ENCODE results near the gene CLDN9.
A peak's percentile ranks its signal among the peaks of the same experiment; 100 is the strongest.

The CLDN9 gene

GRCh38 chr16:2981899-2982250 lies 30.8 kb upstream of the CLDN9 start:
- Histone ChIP-seq H3K36me3 (ENCODE audit: insufficient read depth, insufficient read length, low read length) (peaks cover 25% of the 10 kb centered on the region), H3K9ac (ENCODE audit: insufficient read length, low read depth) (peak overlapping the region; percentile 100), H3K4me1 (ENCODE audit: insufficient read depth, insufficient read length) (peaks cover 12% of the 10 kb centered on the region), H3K4me3 (ENCODE audit: insufficient read length, low read depth) (peak overlapping the region; percentile 95), H3K27me3 (ENCODE audit: insufficient read depth, insufficient read length) (no peaks in the 10 kb centered on the region), H3K9me3 (ENCODE audit: insufficient read depth, low read length) (no peaks in the 10 kb centered on the region)
- no peak for DNase-seq (ENCODE audit: low read depth, low spot score)
- TF ChIP-seq ZNF274 (IDR thresholded peaks at IDR 0.05; ENCODE audit: low read depth, low read length) (no peak), YY1 (IDR thresholded peaks at IDR 0.05; ENCODE audit: insufficient read depth, insufficient read length) (no peak), SUZ12 (IDR thresholded peaks at IDR 0.05; ENCODE audit: extremely low read depth, insufficient read depth, insufficient read length) (no peak)

GRCh38 chr16:2982402-2982801 lies 30.3 kb upstream of the CLDN9 start:
- Histone ChIP-seq H3K4me1 (ENCODE audit: insufficient read depth, insufficient read length) (peaks cover 14% of the 10 kb centered on the region), H3K9me3 (ENCODE audit: insufficient read depth, low read length) (no peaks in the 10 kb centered on the region), H3K9ac (ENCODE audit: insufficient read length, low read depth) (peak overlapping the region; percentile 100), H3K36me3 (ENCODE audit: insufficient read depth, insufficient read length, low read length) (peaks cover 20% of the 10 kb centered on the region), H3K4me3 (ENCODE audit: insufficient read length, low read depth) (no peak overlapping the region), H3K27me3 (ENCODE audit: insufficient read depth, insufficient read length) (no peaks in the 10 kb centered on the region)
- TF ChIP-seq ZNF274 (IDR thresholded peaks at IDR 0.05; ENCODE audit: low read depth, low read length): no peak
- no peak for TF ChIP-seq YY1 (IDR thresholded peaks at IDR 0.05; ENCODE audit: insufficient read depth, insufficient read length)
- TF ChIP-seq SUZ12 (IDR thresholded peaks at IDR 0.05; ENCODE audit: extremely low read depth, insufficient read depth, insufficient read length): no peak
- no peak for DNase-seq (ENCODE audit: low read depth, low spot score)

DNA sequence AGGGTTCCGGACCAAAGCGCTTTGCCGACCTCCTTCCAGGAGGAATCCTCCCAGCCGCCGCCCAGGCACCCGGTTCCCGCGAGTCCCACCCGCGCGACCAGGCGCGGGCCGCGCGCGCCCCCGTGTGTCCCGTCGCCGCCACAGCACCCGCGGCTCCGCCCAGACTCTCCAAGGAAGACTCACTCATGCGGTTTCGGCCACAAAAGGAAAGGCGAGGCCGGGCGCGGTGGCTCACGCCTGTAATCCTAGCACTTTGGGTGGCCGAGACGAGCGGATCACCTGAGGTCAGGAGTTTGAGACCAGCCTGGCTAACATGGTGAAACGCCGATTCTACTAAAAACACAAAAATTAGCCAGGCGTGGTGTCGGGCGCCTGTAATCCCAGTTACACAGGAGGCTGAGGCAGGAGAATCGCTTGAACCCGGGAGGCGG lies 29.0 kb upstream of the CLDN9 start:
- DNase-seq (ENCODE audit: low read depth, low spot score): no peak
- H3K36me3 ChIP-seq (ENCODE audit: insufficient read depth, insufficient read length, low read length): peaks cover 8% of the 10 kb centered on the region
- TF ChIP-seq SUZ12 (IDR thresholded peaks at IDR 0.05; ENCODE audit: extremely low read depth, insufficient read depth, insufficient read length): no peak
- TF ChIP-seq YY1 (IDR thresholded peaks at IDR 0.05; ENCODE audit: insufficient read depth, insufficient read length): no peak
- no peak for TF ChIP-seq ZNF274 (IDR thresholded peaks at IDR 0.05; ENCODE audit: low read depth, low read length)
- H3K9ac ChIP-seq (ENCODE audit: insufficient read length, low read depth): peak overlapping the region; percentile 71
- H3K4me3 ChIP-seq (ENCODE audit: insufficient read length, low read depth): no peak overlapping the region
- H3K9me3 ChIP-seq (ENCODE audit: insufficient read depth, low read length): no peaks in the 10 kb centered on the region
- H3K4me1 ChIP-seq (ENCODE audit: insufficient read depth, insufficient read length): peaks cover 24% of the 10 kb centered on the region
- no peaks in the 10 kb centered on the region for H3K27me3 ChIP-seq (ENCODE audit: insufficient read depth, insufficient read length)

- no peaks in the 10 kb centered on the region for H3K9me3 ChIP-seq (ENCODE audit: insufficient read depth, low read length)
- DNase-seq (ENCODE audit: low read depth, low spot score): no peak
- peak overlapping the region; percentile 57 for H3K9ac ChIP-seq (ENCODE audit: insufficient read length, low read depth)
These were observed 27.3 kb upstream of the CLDN9 start for GRCh38 chr16:2985462-2985861.

DNA sequence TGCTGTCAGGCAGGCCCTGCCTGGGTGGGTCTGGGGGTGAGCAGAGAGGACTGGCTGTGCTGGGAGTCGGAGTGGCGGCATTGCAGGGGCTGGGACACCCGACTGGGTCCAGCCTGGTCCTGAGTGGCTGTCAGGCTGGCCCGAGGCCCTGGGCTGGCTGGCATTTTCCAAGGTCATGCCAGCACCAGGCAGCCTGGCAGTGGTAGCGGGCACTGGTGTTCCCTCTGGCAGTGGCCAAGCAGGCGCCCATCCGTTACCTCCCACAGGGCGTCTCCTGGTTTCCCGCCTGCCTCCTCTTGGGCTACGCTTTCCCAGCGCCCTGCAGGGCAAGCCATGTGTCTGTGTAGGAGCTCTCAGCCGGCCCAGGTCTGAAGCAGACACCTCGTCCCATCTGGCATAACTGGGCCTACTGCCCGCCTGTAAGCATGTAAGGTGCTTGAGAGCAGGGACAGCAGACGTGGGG lies 26.8 kb upstream of the CLDN9 start:
- Histone ChIP-seq H3K9me3 (ENCODE audit: insufficient read depth, low read length) (no peaks in the 10 kb centered on the region), H3K36me3 (ENCODE audit: insufficient read depth, insufficient read length, low read length) (no peaks in the 10 kb centered on the region), H3K9ac (ENCODE audit: insufficient read length, low read depth) (peak overlapping the region; percentile 5), H3K4me3 (ENCODE audit: insufficient read length, low read depth) (no peak overlapping the region), H3K27me3 (ENCODE audit: insufficient read depth, insufficient read length) (no peaks in the 10 kb centered on the region), H3K4me1 (ENCODE audit: insufficient read depth, insufficient read length) (peaks cover 34% of the 10 kb centered on the region)
- TF ChIP-seq SUZ12 (IDR thresholded peaks at IDR 0.05; ENCODE audit: extremely low read depth, insufficient read depth, insufficient read length) (no peak), YY1 (IDR thresholded peaks at IDR 0.05; ENCODE audit: insufficient read depth, insufficient read length) (no peak), ZNF274 (IDR thresholded peaks at IDR 0.05; ENCODE audit: low read depth, low read length) (no peak)
- no peak for DNase-seq (ENCODE audit: low read depth, low spot score)

More at GRCh38 chr16:2985462-2985861, 27.3 kb upstream of the CLDN9 start:
- Histone ChIP-seq H3K4me3 (ENCODE audit: insufficient read length, low read depth) (no peak overlapping the region), H3K36me3 (ENCODE audit: insufficient read depth, insufficient read length, low read length) (no peaks in the 10 kb centered on the region), H3K4me1 (ENCODE audit: insufficient read depth, insufficient read length) (peaks cover 30% of the 10 kb centered on the region), H3K27me3 (ENCODE audit: insufficient read depth, insufficient read length) (no peaks in the 10 kb centered on the region)
- TF ChIP-seq SUZ12 (IDR thresholded peaks at IDR 0.05; ENCODE audit: extremely low read depth, insufficient read depth, insufficient read length) (no peak), YY1 (IDR thresholded peaks at IDR 0.05; ENCODE audit: insufficient read depth, insufficient read length) (no peak), ZNF274 (IDR thresholded peaks at IDR 0.05; ENCODE audit: low read depth, low read length) (no peak)

GRCh38 chr16:2986623-2987188 lies 26.0 kb upstream of the CLDN9 start:
- Histone ChIP-seq H3K9me3 (ENCODE audit: insufficient read depth, low read length) (no peaks in the 10 kb centered on the region), H3K9ac (ENCODE audit: insufficient read length, low read depth) (peak overlapping the region; percentile 5), H3K4me3 (ENCODE audit: insufficient read length, low read depth) (no peak overlapping the region), H3K27me3 (ENCODE audit: insufficient read depth, insufficient read length) (peaks cover under 1% of the 10 kb centered on the region), H3K4me1 (ENCODE audit: insufficient read depth, insufficient read length) (peaks cover 36% of the 10 kb centered on the region), H3K36me3 (ENCODE audit: insufficient read depth, insufficient read length, low read length) (no peaks in the 10 kb centered on the region)
- no peak for DNase-seq (ENCODE audit: low read depth, low spot score)
- TF ChIP-seq SUZ12 (IDR thresholded peaks at IDR 0.05; ENCODE audit: extremely low read depth, insufficient read depth, insufficient read length) (no peak), YY1 (IDR thresholded peaks at IDR 0.05; ENCODE audit: insufficient read depth, insufficient read length) (no peak), ZNF274 (IDR thresholded peaks at IDR 0.05; ENCODE audit: low read depth, low read length) (no peak)

DNA sequence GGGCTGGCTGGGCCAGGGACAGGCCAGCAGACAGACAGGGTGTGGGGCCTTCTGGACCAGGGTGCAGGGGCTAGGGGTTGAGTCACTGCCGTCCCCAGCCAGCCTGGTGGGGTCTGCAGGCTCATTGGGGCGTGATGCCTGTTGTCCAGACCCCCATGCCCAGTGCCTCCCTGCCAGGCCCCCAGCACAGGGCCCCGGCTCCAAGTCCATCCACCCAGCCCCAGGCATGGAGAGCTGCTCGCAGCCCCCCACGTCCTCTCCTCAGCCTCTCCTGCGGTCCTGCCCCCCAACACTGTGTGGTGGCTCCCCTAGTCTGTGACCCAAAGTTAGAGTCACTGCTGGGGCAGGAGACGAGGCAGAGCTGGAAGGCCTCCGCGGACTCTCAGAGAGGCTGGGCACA lies 25.4 kb upstream of the CLDN9 start:
- Histone ChIP-seq H3K36me3 (ENCODE audit: insufficient read depth, insufficient read length, low read length) (no peaks in the 10 kb centered on the region), H3K4me1 (ENCODE audit: insufficient read depth, insufficient read length) (peaks cover 36% of the 10 kb centered on the region), H3K4me3 (ENCODE audit: insufficient read length, low read depth) (no peak overlapping the region), H3K27me3 (ENCODE audit: insufficient read depth, insufficient read length) (peaks cover 3% of the 10 kb centered on the region), H3K9me3 (ENCODE audit: insufficient read depth, low read length) (no peaks in the 10 kb centered on the region), H3K9ac (ENCODE audit: insufficient read length, low read depth) (peak overlapping the region; percentile 56)
- TF ChIP-seq SUZ12 (IDR thresholded peaks at IDR 0.05; ENCODE audit: extremely low read depth, insufficient read depth, insufficient read length) (no peak), ZNF274 (IDR thresholded peaks at IDR 0.05; ENCODE audit: low read depth, low read length) (no peak), YY1 (IDR thresholded peaks at IDR 0.05; ENCODE audit: insufficient read depth, insufficient read length) (no peak)
- no peak for DNase-seq (ENCODE audit: low read depth, low spot score)
